OCI-LY7 (cell line): ENCODE data around the gene EIF2AK3.

Experiments
- CTCF ChIP-seq: fragments of 200-600 bp; sonication (generic); conservative IDR thresholded peaks from 2 replicates; pipeline ENCODE4 v1.5.1; 2014; ENCODE audit warnings: mild to moderate bottlenecking, antibody characterized with exemption, low read length, moderate library complexity, mixed read lengths
- EZH2phosphoT487 ChIP-seq: fragments of 200-600 bp; sonication (generic); IDR thresholded peaks from 2 replicates; pipeline ENCODE4 v1.6.1; 2018; ENCODE audit warnings: low read depth, borderline replicate concordance, mild to moderate bottlenecking, mixed run types, antibody characterized with exemption, low read length, moderate library complexity, mixed read lengths

- TF ChIP-seq CTCF (no peak), EZH2phosphoT487 (no peak)
Measured at GRCh38 chr2:88642278-88642677, 15.0 kb upstream of the EIF2AK3 start.
